ENCODE measurements around the gene PIGW.
A peak's percentile ranks its signal among the peaks of the same experiment; 100 is the strongest.

PIGW gene

DNA sequence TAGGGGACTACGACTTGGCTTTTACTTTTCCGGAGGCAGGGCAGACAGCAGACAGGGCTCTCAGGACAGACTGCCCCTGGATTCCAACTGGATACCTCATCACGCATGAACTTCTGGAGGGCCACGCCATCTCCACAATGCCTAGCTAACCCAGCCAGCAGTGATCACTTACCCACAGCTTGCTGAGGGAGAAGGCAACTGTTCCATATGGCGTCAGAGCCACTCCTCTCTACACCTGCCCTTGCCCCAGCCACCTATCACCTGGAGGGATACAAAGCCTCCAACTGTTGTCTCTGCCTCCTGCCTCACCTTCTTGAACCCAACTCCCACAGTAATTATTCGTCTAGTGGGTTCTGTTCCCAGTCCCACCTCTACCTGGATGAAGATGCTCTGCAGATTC is 8.9 kb upstream of the PIGW start:
- DNase-seq = no peak
- H3K27ac Mint-ChIP-seq = peak overlapping the region in 1 of 2 donors; percentile 84

DNA sequence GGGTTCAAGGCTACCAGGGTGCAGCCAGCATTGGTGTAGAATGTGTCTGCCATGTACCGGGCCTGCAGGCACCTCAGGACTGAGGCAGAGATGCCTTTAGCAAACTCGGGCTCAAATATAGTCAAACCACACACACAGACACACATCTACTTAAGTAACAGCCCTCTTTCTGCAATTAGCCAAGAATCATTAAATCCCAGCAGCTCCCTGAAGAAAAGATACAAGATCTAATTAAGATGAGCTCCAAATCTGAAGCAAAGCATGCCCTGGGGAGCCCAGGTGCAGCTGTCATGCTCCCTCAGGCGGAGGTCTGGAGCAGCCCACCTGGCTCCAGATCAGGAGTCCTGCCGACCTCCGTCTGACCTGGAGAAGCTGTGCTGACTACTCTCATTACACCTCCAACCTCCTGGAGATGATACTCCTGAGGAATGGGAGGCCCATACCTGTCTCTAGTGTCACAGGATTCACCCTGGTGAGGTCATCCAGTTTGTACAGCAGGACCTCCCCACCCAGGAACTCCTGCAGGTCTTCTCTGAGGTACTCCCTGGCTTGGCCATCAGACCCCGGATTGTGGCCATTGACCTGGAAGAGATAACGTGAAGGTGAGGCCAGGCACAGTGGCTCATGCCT is 7.1 kb upstream of the PIGW start:
- ATAC-seq (no peak), DNase-seq (no peak)
- H3K27ac Mint-ChIP-seq = peak overlapping the region in 1 of 2 donors; percentile 54
- peaks cover 43% of the 10 kb centered on the region for H3K4me1 Mint-ChIP-seq
- no peak overlapping the region for H3K4me3 Mint-ChIP-seq
- no peaks in the 10 kb centered on the region for H3K27me3 Mint-ChIP-seq
- H3K9me3 Mint-ChIP-seq = no peaks in the 10 kb centered on the region

More for the DNA sequence above, 8.9 kb upstream of the PIGW start:
- no peaks in the 10 kb centered on the region for H3K9me3 Mint-ChIP-seq
- no peaks in the 10 kb centered on the region for H3K27me3 Mint-ChIP-seq
- no peak for ATAC-seq
- peaks cover 33% of the 10 kb centered on the region for H3K4me1 Mint-ChIP-seq
- H3K4me3 Mint-ChIP-seq = no peak overlapping the region

DNA sequence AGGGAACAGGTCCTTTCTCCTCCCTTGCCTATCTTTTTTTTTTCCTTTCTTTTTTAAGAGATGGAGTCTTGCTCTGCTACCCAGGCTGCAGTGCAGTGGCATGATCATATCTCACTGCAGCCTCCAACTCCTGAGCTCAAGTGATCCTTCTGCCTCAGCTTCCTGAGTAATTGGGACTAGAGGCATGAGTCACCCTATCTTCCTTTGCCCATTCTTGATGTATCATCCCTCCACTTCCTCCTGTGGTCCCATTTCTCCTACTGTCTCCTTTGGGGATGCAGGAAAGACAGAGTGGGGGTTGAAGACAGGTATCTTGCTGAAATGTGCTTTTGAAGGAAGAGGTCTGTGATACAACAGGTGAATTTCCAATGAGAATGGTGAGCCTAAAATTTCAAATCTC is 5.7 kb upstream of the PIGW start:
- peak overlapping the region; percentile 11 to 29 for H3K27ac Mint-ChIP-seq
- ATAC-seq (no peak), DNase-seq (no peak)
- H3K4me3 Mint-ChIP-seq = no peak overlapping the region
- H3K4me1 Mint-ChIP-seq = peaks cover 55% of the 10 kb centered on the region
- no peaks in the 10 kb centered on the region for H3K9me3 Mint-ChIP-seq
- no peaks in the 10 kb centered on the region for H3K27me3 Mint-ChIP-seq

DNA sequence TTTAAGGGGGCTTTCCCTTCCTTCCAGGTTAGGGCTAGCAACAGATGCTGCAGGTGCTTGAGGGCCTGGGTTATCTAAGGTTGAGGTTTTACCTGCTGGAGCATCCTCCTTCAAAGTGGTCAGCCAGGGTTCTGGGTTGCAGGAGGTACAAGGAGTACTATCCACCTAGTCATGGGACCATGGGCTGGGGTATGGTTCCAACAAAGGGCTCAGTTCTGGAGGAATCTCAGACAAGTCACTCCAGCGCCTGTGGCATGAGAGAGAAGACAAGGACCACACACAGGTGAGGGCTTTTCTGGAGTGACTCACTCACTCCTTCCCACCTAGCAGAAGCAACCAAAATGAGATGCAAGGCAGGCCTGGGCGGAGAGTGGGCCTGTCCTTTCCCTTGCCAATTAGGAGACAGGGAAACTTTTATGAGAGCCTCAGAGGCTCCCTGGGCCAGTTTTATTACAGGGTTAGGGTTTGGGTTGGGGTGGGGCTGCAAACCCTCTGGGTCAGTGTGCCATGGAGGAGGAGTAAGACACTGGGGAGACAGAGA is 2.3 kb upstream of the PIGW start:
- DNase-seq = no peak
- ATAC-seq = no peak
- peak overlapping the region in 1 of 2 donors; percentile 40 for H3K4me3 Mint-ChIP-seq
- no peaks in the 10 kb centered on the region for H3K27me3 Mint-ChIP-seq
- peak overlapping the region in 1 of 2 donors; percentile 92 for H3K27ac Mint-ChIP-seq
- no peaks in the 10 kb centered on the region for H3K9me3 Mint-ChIP-seq
- H3K4me1 Mint-ChIP-seq = peaks cover 47% of the 10 kb centered on the region

DNA sequence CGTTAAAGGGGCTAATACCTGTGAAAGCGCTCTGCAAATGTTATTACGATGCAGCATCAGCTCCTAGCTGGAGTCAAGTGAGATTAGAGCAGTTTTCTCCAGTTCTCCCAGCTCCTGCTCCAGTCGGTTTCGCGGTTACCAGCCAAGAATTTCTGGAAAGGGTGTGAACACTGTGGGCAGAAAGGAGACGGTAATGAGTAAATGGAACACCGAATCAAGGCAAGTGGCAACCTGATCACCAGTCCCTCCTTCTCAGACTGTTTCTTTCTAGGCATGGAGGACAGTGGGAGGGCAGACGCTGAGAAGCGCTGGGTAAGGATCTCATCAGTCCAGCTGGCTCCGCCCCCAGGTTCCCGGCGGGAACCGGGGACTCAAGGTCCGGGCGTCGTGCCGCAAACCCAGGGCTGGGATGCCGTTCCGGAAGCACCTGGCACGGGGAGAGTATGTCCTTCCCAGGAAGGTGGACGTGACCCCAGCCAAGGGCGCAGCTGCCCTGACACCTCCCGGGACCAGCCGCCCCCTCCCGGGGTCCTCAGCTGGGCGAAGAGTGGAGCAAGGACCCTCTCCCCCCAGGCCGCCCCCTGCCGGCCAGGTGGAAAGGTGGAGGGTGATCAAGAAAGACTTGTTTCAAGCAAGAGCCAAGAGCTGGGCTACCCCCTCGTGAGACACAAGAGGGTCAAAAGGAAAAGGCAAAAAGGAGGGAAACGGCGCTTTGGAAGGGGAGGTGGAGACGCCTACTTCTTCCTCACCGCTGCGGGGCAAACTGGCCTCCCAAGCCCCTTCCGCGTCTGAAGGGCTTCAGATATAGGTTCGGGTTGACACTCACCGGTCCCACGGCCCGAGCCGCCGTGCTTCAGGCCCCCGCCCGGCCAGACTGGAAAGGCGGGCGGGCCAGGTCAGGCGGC is 600 bp upstream of the PIGW start:
- Mint-ChIP-seq H3K4me3 (peak overlapping the region; percentile 88 to 97), H3K27me3 (no peaks in the 10 kb centered on the region), H3K27ac (peak overlapping the region; percentile 99), H3K4me1 (peaks cover 41% of the 10 kb centered on the region), H3K9me3 (no peaks in the 10 kb centered on the region)
- ATAC-seq (peak; percentile 56), DNase-seq (peak in 1 of 2 donors; percentile 68)

DNA sequence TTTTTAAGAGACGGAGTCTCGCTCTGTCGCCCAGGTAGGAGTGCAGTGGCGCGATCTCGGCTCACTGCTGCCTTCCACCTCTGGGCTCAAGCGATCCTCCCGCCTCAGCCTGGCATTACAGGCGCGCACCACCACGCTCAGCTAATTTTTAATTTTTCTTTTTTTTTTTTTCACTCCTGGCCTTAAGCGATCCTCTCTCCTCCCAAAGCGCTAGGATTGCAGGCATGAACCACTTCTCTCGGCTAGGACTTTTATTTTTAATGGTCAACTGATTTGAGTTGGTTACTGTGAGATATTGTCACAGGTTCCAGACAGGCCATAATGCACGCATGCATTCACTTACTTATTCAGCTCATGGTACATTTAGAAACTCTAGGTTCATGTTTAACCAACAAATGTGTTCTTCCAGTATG is 888 bp downstream of the PIGW start:
- ATAC-seq = no peak
- Mint-ChIP-seq H3K9me3 (no peaks in the 10 kb centered on the region), H3K4me1 (peaks cover 41% of the 10 kb centered on the region), H3K4me3 (peak overlapping the region; percentile 88 to 97), H3K27ac (peak overlapping the region; percentile 99), H3K27me3 (no peaks in the 10 kb centered on the region)
- DNase-seq = no peak

DNA sequence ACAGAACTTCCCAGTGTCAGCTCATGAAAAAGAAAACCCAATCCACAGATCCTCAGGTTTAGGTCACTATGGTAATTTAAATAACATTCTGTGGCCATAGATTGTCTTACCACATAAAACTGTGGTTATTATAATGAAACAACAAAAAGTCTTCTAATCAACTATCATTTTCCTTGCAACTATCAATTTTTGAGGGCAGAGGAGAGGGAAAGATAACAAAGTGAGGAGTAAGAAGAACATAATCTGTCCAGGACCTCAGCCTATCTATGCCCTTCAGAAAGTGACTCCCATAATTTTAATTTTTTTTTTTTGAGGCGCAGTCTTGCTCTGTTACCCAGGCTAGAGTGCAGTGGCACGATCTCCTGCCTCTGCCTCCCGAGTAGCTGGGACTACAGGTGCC is 5.9 kb downstream of the PIGW start:
- Mint-ChIP-seq H3K27me3 (no peaks in the 10 kb centered on the region), H3K4me3 (no peak overlapping the region), H3K4me1 (peaks cover 27% of the 10 kb centered on the region), H3K27ac (no peak overlapping the region), H3K9me3 (no peaks in the 10 kb centered on the region)
- no peak for ATAC-seq
- DNase-seq = no peak

DNA sequence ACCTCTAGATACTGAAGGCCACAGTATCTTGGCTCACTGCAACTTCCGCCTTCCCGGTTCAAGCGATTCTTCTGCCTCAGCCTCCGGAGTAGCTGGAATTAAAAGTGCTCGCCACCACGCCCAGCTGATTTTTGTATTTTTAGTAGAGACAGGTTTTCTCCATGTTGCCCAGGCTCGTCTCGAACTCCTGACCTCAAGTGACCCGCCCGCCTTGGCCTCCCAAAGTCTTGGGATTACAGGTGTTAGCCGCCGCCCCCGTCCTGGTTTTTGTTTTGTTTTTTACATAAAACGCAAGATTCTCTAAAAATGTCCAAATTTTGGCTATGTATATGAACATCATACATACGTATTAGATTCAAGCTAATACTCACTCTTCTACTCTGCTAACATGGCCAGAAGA is 8.0 kb downstream of the PIGW start:
- ATAC-seq = no peak
- DNase-seq = no peak
- H3K27me3 Mint-ChIP-seq = no peaks in the 10 kb centered on the region
- H3K4me1 Mint-ChIP-seq = peaks cover 16% of the 10 kb centered on the region
- no peak overlapping the region for H3K27ac Mint-ChIP-seq
- H3K4me3 Mint-ChIP-seq = no peak overlapping the region
- H3K9me3 Mint-ChIP-seq = no peaks in the 10 kb centered on the region

DNA sequence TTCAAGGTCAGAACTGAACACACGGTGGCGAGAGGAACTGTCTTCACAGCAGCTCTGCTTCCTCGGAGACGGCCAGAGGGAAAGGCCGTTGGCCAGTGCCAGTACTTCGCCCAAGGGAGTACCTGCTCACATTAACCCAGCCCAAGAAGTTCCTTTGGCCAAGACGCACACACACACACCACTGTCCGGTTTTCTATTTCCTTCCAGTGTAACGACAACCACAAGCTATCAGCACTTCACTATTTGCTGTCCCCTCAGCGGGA is 9.2 kb downstream of the PIGW start:
- Mint-ChIP-seq H3K9me3 (no peaks in the 10 kb centered on the region), H3K4me3 (peak overlapping the region; percentile 83 to 87), H3K4me1 (peaks cover 28% of the 10 kb centered on the region), H3K27ac (peak overlapping the region; percentile 94 to 96), H3K27me3 (no peaks in the 10 kb centered on the region)
- ATAC-seq (no peak), DNase-seq (peak in 1 of 2 donors; percentile 40)

DNA sequence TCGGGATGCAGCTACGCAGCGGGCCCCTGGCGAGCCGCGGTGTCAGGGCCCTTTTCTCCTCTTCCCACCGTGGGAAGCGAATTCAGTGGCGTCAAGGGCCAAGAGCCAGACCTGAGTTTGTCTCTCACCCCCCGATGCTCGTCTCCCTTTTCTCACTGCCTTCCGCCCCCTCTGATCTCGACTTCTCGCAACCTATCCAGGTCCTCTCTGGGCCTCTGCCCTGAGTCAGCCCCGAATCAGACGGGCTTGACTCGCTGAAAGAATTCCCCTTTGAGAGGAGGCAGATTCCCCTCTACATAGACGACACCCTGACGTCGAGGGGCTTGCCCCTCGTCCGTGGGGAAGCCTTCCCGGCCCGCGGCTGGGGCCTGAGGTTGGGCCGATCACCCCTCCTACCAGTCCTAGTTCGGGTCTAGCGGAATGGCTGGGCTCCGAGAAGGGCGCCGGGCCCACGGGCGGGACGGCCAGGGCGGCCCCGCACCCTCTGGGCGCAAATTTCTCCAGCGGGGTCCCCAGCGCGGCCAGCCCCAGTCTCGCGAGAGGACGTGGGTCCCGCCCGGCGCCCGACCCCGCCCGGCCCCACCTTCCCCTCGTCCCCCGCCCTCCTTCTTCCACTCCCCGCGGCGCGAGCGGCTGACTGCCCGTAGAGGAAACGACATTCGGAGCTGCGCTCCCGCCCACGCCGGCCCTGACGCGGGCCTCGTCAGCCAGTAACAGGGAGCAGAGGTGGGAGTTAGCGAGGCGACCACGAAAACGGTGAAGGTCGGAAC is 9.7 kb downstream of the PIGW start, which contains the start of gene GGNBP2:
TSS of gene GGNBP2 (plus strand) at position 613 of the 770 bp plus-strand sequence. CDS start 806 bp downstream, outside the sequence.
- Mint-ChIP-seq H3K4me3 (peak within 1 kb of the TSS; percentile 83 to 87), H3K27ac (peak within 1 kb of the TSS; percentile 97), H3K27me3 (no peaks in the 10 kb centered on the region), H3K9me3 (no peaks in the 10 kb centered on the region), H3K4me1 (peaks cover 28% of the 10 kb centered on the region)
- ATAC-seq (peak; percentile 76), DNase-seq (peak; percentile 95 to 98)

DNA sequence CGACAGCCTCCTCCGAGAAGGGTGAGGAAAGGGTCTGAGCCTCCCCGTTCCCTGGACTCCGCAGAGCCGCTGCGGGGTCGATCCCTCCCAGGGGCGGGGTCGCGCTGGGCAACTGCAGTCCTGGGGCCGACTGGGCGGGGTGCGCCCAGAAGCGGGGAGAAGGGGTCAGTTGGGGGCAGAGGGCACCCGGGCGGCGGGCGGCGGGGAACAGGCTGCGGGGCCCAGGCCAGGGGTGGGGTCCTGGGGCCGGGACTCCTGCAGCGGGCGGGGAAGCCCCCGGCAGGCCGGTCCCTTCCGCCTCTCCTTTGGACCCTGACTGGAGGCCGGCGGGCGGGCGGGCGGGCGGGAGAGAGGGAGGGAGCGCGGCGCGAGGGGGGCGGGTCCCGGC is 10.3 kb downstream of the PIGW start:
- peak overlapping the region; percentile 83 to 87 for H3K4me3 Mint-ChIP-seq
- peaks cover 34% of the 10 kb centered on the region for H3K4me1 Mint-ChIP-seq
- DNase-seq (no peak), ATAC-seq (no peak)
- H3K9me3 Mint-ChIP-seq = no peaks in the 10 kb centered on the region
- peak overlapping the region; percentile 97 for H3K27ac Mint-ChIP-seq
- H3K27me3 Mint-ChIP-seq = no peaks in the 10 kb centered on the region

DNA sequence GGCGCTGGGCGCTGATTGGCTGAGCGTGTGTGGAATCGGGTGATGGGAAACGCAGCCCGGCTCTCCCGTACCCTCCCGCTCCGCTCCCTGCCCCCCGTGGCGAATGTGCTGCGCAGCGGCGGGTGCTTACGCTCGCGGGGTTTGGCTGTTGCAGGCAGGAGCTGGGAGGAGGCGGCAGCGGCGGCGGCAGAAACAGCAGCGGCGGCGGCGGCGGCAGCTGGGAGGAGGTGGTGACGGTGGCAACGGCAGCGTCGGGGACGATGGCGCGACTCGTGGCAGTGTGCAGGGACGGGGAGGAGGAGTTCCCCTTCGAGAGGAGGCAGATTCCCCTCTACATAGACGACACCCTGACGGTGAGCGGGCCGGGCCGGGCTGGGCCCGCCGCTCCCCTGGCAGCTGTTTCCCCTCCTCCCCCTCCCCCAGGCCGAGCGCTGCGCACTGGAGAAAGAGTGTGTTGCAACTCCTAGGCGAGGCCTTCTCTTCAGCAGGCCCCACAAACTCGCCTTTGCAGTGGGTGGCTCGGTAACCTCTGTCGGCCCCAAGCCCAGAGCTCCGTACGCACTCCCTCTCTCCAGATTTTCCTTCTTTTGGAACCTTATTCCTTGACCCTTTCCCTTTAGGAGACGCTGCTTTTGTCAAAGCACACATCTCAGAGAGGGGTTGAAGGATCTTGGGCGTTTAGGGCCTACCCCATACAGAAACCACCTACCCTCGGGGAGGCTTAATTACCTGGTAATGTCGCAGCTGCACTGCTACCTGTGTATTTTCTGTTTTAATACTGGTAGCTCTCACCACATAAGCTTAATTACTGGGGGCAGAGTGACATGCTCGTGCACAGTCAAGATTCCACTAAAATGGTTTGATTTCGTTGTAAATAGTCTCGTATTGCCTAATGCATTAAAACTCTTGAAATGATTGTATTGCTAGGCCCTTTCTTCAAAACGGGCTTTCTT is 11.0 kb downstream of the PIGW start:
- Mint-ChIP-seq H3K9me3 (no peaks in the 10 kb centered on the region), H3K4me3 (peak overlapping the region; percentile 83 to 87), H3K27ac (peak overlapping the region; percentile 97), H3K4me1 (peaks cover 40% of the 10 kb centered on the region), H3K27me3 (no peaks in the 10 kb centered on the region)
- DNase-seq (peak; percentile 99), ATAC-seq (peak; percentile 85)

DNA sequence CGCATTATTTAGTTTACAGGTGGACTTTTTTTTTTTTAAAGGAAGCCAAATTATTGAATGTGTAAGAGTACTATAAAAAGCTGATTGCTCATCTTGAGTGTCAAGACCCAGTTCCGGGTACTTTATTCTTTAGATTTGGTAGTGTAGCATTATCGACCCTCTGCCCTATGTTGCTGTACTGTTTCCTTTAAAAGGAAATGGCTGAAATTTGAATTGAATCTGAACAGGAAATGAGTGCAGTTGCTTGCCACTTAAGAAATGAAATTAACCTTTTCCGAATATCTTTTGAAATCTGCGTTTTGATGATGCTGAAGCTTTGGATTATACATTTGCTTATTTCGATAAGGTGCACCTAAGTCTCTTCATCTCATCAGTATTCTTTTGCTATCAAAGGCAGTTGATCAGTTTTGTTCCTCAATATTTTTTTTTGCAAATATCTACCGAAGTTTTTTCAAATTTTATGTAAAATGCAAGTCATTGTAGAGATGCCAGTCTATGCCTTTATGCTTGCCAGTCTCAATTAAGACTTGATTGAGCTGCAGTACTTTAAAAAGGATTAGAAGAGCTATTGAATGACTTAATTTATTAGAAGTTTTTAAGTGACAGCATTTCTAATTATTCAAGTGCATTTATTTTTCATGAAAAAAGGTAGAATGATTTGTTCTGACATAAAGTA is 11.8 kb downstream of the PIGW start:
- H3K27ac Mint-ChIP-seq = peak overlapping the region; percentile 97
- no peaks in the 10 kb centered on the region for H3K27me3 Mint-ChIP-seq
- H3K4me3 Mint-ChIP-seq = peak overlapping the region; percentile 83 to 87
- no peaks in the 10 kb centered on the region for H3K9me3 Mint-ChIP-seq
- DNase-seq (no peak), ATAC-seq (no peak)
- peaks cover 48% of the 10 kb centered on the region for H3K4me1 Mint-ChIP-seq

DNA sequence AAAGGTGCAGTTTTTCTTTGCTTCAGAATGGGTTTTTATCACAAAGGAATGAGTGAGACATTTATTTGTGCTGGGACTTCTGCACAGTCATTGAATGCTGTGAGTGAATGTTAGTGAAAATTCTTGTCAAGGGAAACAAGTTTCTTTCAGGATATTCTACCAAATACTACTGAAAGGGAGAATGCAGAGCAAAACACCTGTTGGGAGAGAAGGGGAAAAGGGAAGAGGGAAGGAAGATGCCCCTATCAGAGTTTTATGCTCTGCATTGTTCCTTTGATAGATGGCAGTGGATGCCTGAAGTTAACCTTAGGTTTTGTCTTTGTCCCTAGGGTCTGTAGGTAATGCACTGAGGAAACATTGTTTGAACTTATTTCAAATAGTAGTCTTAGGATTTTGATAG is 13.0 kb downstream of the PIGW start:
- Mint-ChIP-seq H3K4me1 (peaks cover 60% of the 10 kb centered on the region), H3K4me3 (peak overlapping the region; percentile 58 to 87), H3K9me3 (no peaks in the 10 kb centered on the region), H3K27ac (peak overlapping the region in 1 of 2 donors; percentile 76), H3K27me3 (no peaks in the 10 kb centered on the region)
- DNase-seq (no peak), ATAC-seq (no peak)

All from stimulated activated naive CD8-positive, alpha-beta T cell treated with anti-CD3 and anti-CD28 coated beads, Interleukin-15, amount 100 ng/mL, for 72 hours (primary cell).